Fibroblast of peridontal ligament (primary cell): ENCODE measurements around the gene SNTB2.

Experiments used
- DNase-seq: peaks from one replicate; pipeline ENCODE4 v3.0.0-alpha.2; 2010; ENCODE audit errors: extremely low read depth

Gene SNTB2

DNA sequence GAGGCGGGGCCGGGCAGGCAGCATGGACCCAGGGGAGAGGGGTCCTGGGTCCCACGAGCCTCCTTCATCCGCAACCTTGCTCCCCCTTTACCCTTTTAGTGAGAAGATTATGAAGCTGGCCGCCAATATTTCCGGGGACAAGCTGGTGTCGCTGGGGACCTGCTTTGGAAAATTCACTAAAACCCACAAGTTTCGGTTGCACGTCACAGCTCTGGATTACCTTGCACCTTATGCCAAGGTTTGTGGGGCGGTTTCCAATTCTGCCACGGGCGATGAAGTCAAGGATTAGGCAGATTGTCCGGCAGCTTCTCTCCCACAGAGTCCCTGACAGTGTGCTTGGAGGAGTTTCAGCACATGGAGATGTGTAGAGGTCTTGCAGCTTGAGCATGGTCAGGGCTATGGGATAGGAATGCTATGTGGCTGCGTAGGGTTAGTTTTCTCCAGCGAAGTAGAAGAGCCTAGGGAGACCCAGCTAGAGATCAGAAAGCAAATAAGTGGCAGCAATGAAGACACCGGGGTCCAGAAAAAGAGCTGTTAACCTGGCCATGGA, 153.2 kb downstream of the SNTB2 start:
- no peak for DNase-seq

DNA sequence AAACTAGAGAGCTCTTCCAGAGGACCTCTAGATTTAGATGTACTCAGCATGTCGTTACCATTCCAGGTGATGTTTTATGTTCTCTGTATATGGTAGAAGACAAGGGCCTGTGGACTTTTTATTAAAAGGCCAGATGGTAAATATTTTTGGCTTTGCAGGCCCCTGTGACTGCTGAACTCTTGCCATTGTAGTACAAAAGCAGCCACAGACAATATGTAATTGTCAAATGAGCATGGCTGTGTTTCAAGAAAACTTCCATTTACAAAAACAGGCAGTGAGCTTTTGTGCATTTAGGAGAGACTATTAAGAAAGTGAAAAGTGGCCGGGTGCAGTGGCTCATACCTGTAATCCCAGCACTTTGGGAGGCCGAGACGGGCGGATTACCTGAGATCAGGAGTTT, 157.2 kb downstream of the SNTB2 start:
- no peak for DNase-seq

GRCh38 chr16:69345923-69346322, 159.0 kb downstream of the SNTB2 start:
- DNase-seq = no peak

- no peak for DNase-seq
Measured at GRCh38 chr16:69346683-69347082, 159.7 kb downstream of the SNTB2 start.

DNA sequence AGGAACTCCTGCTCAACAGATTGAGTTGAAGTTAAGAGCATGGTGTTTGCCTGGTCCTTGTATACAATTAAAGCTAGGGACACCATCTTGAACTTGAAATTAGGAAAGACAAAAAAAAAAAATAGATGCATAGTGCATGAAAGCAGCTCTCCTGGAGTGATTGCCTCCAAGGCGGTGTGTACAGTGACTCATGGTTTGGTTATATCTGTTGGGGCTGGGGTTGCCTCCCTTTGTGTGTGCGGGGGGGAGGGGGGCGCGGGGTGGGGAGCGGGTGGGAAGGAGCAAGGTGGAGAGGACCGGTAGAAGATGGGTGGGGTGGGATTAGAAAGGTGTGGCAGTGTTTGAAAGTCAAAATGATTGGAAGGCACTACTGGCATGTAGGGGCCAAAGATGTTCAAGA, 161.3 kb downstream of the SNTB2 start:
- DNase-seq = no peak

GRCh38 chr16:69349536-69349935, 162.6 kb downstream of the SNTB2 start:
- DNase-seq = no peak

DNA sequence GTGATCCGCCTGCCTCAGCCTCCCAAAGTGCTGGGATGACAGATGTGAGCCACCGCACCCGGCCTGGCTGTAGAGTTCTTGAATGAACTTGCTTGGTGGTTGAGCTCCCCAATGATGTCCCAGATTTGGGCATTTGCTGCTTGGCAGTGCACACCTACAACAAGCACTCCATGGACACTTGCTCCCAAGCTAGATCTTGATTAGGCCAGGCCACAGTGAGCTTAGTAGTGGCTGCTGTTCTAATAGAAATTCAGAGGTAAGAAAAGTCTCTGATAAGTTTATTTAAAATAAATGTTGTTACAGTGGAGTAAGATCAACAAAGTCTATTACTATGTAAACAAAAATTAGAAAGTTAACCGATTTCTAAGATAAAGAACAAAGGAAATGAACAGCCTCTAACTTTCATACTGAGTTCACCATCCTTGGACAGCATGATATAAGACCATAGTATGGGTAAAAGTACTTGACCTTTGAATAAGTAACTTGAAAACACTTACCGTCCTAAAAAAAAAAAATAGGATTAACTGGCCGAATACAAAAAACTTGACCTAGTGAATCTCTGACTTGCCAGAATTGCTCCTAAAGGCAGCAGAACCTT, 163.7 kb downstream of the SNTB2 start:
- no peak for DNase-seq

DNA sequence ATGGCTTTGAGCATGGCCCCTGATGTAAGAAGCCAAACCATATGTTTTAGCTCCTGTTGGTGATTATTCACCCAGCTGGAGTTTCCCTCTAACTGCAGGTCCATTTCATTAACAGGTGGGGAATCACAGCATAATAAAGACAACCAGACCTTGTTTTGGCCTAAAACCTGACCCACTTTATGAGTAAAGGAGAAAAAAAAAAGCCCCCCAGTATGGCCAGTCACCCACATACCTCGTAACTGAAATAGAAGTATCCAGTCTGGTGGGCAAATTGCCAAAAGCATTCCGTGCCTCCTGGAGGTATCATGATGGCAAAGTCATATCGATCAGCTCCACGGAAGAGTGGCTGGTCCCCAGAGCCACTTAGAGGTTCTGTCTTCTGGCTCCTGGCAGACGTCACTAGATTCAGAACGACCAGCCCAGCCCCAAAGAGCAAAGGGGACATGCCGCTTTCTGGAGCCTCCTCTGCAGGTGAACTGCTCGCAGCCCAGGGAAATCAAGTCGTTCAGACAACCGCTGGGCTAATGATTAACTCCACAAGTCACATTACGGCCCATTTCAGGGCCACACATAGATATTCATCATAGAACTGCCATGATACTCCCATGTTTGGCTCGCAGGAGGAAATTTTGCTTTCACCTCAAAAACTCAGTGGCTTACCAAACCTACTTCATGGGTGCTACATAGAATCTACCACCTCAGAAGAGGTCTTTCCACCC, 164.5 kb downstream of the SNTB2 start, which contains the start of gene TMED6:
TSS of gene TMED6 (minus strand) at position 478 of the 719 bp plus-strand sequence. CDS start at position 445, 33 bp downstream.
- no peak for DNase-seq
